MM.1S (cell line): ENCODE measurements around the gene GTSE1.

ENCODE experiments used
- DNase-seq: peaks from one replicate; pipeline ENCODE4 v3.0.0-alpha.2; 2015
- H2AFZ ChIP-seq: fragments of 300-600 bp; sonication (generic); 2 replicates; pipeline ENCODE4 v1.6.0; 2016; ENCODE audit warnings: antibody characterized with exemption, low read length
- H3F3A ChIP-seq: fragments of 300-600 bp; sonication (generic); 2 replicates; pipeline ENCODE4 v1.6.1; 2016; ENCODE audit warnings: mild to moderate bottlenecking, antibody characterized with exemption, low read length, moderate library complexity, mixed read lengths; ENCODE audit not compliant: insufficient read depth
- H3K27ac ChIP-seq: fragments of 300-600 bp; sonication (generic); 2 replicates; pipeline ENCODE4 v1.5.1; 2016; ENCODE audit warnings: mild to moderate bottlenecking, low read length
- H3K27me3 ChIP-seq: fragments of 300-600 bp; sonication (generic); replicated peaks from 2 replicates; pipeline ENCODE4 v1.6.0; 2016; ENCODE audit warnings: low read length; ENCODE audit not compliant: insufficient read depth
- H3K36me3 ChIP-seq: fragments of 300-600 bp; sonication (generic); replicated peaks from 2 replicates; pipeline ENCODE4 v1.6.1; 2016; ENCODE audit warnings: mild to moderate bottlenecking, low read length, mixed read lengths; ENCODE audit not compliant: insufficient read depth
- H3K4me1 ChIP-seq: fragments of 300-600 bp; sonication (generic); 2 replicates; pipeline ENCODE4 v1.6.1; 2016; ENCODE audit warnings: low read length, mixed read lengths
- H3K4me2 ChIP-seq: fragments of 300-600 bp; sonication (generic); 2 replicates; pipeline ENCODE4 v1.6.0; 2016; ENCODE audit warnings: low read depth, low read length
- H3K4me3 ChIP-seq: fragments of 300-600 bp; sonication (generic); 2 replicates; pipeline ENCODE4 v1.5.1; 2016; ENCODE audit warnings: low read length, mixed read lengths
- H3K79me2 ChIP-seq: fragments of 300-600 bp; sonication (generic); 2 replicates; pipeline ENCODE4 v1.6.1; 2016; ENCODE audit warnings: mixed run types, low read length, mixed read lengths
- H3K9ac ChIP-seq: fragments of 300-600 bp; sonication (generic); 2 replicates; pipeline ENCODE4 v1.6.1; 2016; ENCODE audit warnings: low read length, mixed read lengths
- H3K9me2 ChIP-seq: fragments of 300-600 bp; sonication (generic); replicated peaks from 2 replicates; pipeline ENCODE4 v1.6.1; 2016; ENCODE audit warnings: mild to moderate bottlenecking, low read length, mixed read lengths; ENCODE audit not compliant: insufficient read depth
- H3K9me3 ChIP-seq: fragments of 300-600 bp; sonication (generic); replicated peaks from 2 replicates; pipeline ENCODE4 v1.6.1; 2016; ENCODE audit warnings: mild to moderate bottlenecking, low read length, mixed read lengths; ENCODE audit not compliant: insufficient read depth
- H4K20me1 ChIP-seq: fragments of 300-600 bp; sonication (generic); 2 replicates; pipeline ENCODE4 v1.6.1; 2016; ENCODE audit warnings: mild to moderate bottlenecking, low read length, moderate library complexity, mixed read lengths; ENCODE audit not compliant: insufficient read depth
- EZH2 ChIP-seq: fragments of 300-600 bp; sonication (generic); optimal IDR thresholded peaks from 2 replicates; pipeline ENCODE3; 2017; ENCODE audit warnings: low read depth, mild to moderate bottlenecking, antibody characterized with exemption, low read length, mixed read lengths
- EZH2phosphoT487 ChIP-seq: fragments of 300-600 bp; sonication (generic); IDR thresholded peaks from 2 replicates; pipeline ENCODE4 v1.6.1; 2018; ENCODE audit warnings: antibody characterized with exemption, low read length
- TF ChIP-seq, protein P1 (sequence below): fragments of 300-600 bp; sonication (generic); IDR thresholded peaks from 2 replicates; pipeline ENCODE4 v1.5.1; 2016; ENCODE audit warnings: antibody characterized with exemption, low read length, mixed read lengths

Gene GTSE1

DNA sequence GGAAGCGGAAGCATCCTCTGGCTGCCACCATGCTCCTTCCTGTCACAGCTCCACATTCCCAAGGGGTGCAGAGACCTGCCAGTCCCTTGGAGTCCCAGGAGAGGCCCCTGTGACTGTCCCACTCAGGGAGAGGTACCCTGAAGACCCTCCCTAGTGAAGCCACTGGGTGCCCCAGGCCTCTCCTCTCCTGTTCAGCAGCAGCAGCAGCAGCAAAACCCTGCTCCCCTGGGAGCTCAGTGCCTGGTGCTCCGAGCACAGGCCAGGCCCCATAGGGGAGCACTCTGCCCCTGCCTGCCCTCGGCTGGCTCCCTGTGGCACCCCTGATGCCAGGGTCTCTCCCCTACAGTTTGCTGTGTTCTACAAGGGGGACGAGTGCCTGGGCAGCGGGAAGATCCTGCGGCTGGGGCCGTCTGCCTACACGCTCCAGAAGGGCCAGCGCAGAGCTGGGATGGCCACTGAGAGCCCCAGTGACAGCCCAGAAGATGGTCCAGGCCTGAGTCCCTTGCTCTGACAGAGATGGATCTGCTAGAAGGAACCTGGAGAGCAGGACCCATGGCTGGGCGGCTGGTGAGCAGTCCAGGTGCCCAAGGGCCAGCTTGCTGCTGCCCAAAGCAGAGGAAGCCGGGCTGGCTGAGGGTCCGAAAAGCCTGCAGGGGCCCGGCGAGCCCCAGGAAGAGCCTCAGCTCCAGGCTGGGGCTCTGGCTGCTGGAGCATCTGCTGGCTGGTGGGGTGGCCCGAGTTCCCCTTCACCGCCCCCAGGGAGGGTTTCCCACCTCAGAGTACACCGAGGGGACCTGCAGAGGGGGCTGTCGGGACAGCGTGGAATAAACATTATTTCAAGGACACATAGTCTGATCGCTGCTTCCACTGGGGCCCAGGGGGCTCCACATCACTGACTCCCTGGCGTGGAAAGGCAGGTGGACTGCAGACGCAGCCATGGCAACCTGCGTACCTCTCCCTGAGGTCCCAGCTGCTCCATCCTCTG lies 60.1 kb downstream of the GTSE1 start:
- no peaks in the 10 kb centered on the region for H3K9me2 ChIP-seq
- TF ChIP-seq EZH2phosphoT487 (no peak), EZH2 (no peak)
- TF ChIP-seq, protein P1, sequence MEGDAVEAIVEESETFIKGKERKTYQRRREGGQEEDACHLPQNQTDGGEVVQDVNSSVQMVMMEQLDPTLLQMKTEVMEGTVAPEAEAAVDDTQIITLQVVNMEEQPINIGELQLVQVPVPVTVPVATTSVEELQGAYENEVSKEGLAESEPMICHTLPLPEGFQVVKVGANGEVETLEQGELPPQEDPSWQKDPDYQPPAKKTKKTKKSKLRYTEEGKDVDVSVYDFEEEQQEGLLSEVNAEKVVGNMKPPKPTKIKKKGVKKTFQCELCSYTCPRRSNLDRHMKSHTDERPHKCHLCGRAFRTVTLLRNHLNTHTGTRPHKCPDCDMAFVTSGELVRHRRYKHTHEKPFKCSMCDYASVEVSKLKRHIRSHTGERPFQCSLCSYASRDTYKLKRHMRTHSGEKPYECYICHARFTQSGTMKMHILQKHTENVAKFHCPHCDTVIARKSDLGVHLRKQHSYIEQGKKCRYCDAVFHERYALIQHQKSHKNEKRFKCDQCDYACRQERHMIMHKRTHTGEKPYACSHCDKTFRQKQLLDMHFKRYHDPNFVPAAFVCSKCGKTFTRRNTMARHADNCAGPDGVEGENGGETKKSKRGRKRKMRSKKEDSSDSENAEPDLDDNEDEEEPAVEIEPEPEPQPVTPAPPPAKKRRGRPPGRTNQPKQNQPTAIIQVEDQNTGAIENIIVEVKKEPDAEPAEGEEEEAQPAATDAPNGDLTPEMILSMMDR = no peak
- H3K36me3 ChIP-seq = peaks cover 4% of the 10 kb centered on the region; the same call in 1 of the 2 replicates
- no peaks in the 10 kb centered on the region for H3K9me3 ChIP-seq
- H3K27me3 ChIP-seq = no peaks in the 10 kb centered on the region
- no peaks in the 10 kb centered on the region; the same call in 1 of the 2 replicates for H4K20me1 ChIP-seq
- DNase-seq = no peak
- H3K27ac ChIP-seq = no peak overlapping the region
- H3K79me2 ChIP-seq = no peaks in the 10 kb centered on the region; the same call in 1 of the 2 replicates
- H3F3A ChIP-seq = peaks cover 6% of the 10 kb centered on the region
- no peak overlapping the region for H3K9ac ChIP-seq
- H3K4me3 ChIP-seq = no peak overlapping the region
- peaks cover 4% of the 10 kb centered on the region for H3K4me1 ChIP-seq
- no peak overlapping the region for H2AFZ ChIP-seq
- no peak overlapping the region for H3K4me2 ChIP-seq

DNA sequence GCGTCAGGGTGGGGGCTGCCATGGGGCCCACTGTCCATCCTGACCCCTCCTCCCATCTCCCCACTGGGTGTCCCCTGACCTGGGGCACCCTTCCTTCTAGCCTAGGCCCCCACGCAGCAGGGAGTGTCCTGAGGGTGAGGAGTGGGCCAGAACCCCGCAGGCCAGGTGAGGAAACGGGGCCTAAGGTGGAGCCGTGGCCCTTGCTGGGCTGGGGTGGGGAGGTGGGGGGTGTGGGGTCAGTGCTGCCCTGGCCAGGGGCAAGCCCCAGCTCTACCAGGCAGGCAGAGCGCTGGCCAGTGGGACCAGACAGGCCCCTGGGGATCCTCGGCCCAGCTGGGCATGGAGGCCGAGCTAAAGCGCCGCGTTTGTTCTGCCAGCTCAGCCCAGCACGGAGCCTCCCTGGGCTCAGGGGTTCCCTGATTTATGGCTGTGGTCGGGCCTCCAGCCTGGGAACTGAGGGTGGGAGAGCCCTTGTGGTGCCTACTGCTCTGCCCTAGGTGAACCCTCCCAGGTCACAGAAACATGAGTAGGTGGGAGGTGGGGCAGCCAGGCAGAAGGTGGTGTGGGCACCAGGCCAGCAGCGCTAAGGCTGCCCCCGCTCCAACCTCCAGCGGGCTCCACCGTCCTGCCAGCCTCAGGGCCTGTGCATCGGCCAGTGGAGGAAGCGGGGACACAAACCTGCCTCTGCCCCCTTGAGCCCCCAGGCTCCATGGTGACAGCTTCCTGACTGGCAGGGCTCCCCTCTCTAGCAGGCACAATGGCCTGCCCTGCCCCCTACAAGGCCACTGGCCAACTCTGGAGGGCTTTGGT lies 61.2 kb downstream of the GTSE1 start:
- H3K4me2 ChIP-seq = no peak overlapping the region
- DNase-seq = no peak
- H3K79me2 ChIP-seq = no peaks in the 10 kb centered on the region; the same call in 1 of the 2 replicates
- no peak overlapping the region for H3K27ac ChIP-seq
- H3K27me3 ChIP-seq = no peaks in the 10 kb centered on the region
- no peaks in the 10 kb centered on the region for H3K9me2 ChIP-seq
- no peak overlapping the region for H3K4me3 ChIP-seq
- H3F3A ChIP-seq = peaks cover 13% of the 10 kb centered on the region
- no peak for TF ChIP-seq EZH2phosphoT487
- H2AFZ ChIP-seq = no peak overlapping the region
- no peaks in the 10 kb centered on the region for H3K9me3 ChIP-seq
- no peak overlapping the region for H3K9ac ChIP-seq
- no peaks in the 10 kb centered on the region; the same call in 1 of the 2 replicates for H4K20me1 ChIP-seq
- H3K4me1 ChIP-seq = peaks cover 14% of the 10 kb centered on the region
- H3K36me3 ChIP-seq = no peaks in the 10 kb centered on the region

DNA sequence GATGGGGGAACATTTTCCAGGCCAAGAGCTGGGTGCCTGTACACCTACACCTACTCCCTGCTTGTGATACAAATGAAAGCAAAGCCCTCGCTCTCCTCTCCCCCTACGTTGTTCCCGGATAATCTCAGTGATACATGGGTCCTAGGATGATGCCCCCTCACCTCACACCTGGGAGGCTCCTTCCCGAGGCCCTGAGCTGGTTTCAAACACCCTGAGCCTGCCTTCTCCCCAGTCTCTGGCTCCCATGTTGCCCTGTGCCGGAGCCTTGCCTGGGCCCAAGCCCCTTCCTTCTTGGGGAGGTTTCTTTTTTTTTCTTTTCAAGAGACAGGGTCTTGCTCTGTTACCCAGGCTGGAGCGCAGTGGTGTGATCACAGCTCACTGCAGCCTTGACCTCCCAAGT lies 62.1 kb downstream of the GTSE1 start:
- Histone ChIP-seq H3F3A (peaks cover 18% of the 10 kb centered on the region), H4K20me1 (no peaks in the 10 kb centered on the region; the same call in 1 of the 2 replicates), H2AFZ (no peak overlapping the region), H3K9me2 (no peaks in the 10 kb centered on the region), H3K9ac (no peak overlapping the region), H3K9me3 (no peaks in the 10 kb centered on the region), H3K4me1 (peaks cover 20% of the 10 kb centered on the region), H3K27ac (no peak overlapping the region), H3K79me2 (no peaks in the 10 kb centered on the region; the same call in 1 of the 2 replicates), H3K27me3 (no peaks in the 10 kb centered on the region), H3K4me2 (no peak overlapping the region), H3K4me3 (no peak overlapping the region), H3K36me3 (no peaks in the 10 kb centered on the region)
- no peak for DNase-seq
- TF ChIP-seq EZH2phosphoT487 (no peak), EZH2 (no peak)
- TF ChIP-seq, protein P1 = no peak
